Liver (tissue), 9 donors: Measurements from ENCODE around the gene RYR2. TPM values are rescaled to one million over a fixed set of nuclear protein-coding genes. Genes with fewer than 3 reads are reported as not detected.

ENCODE experiments used
- DNase-seq: peaks from one replicate; pipeline ENCODE4 v3.0.0-alpha.2; 2017; ENCODE audit warnings: low spot score
- H3K27ac ChIP-seq, 2 donors: one replicate each; pipeline ENCODE4 v1.7.0; 2013; ENCODE audit warnings: inconsistent platforms in 2 of 2, low read length in 2 of 2, control low read depth in 1 of 2, low read depth in 1 of 2, mild to moderate bottlenecking in 1 of 2
- H3K27me3 ChIP-seq, 4 donors: one replicate each; pipeline versions ENCODE4 v1.6.1 to v1.7.0; 2013; ENCODE audit warnings: low read length in 3 of 4, inconsistent platforms in 1 of 4, mild to moderate bottlenecking in 1 of 4, moderate library complexity in 1 of 4; ENCODE audit not compliant: control insufficient read depth in 4 of 4, insufficient read depth in 4 of 4
- H3K36me3 ChIP-seq, 4 donors: one replicate each; pipeline versions ENCODE4 v1.6.1 to v1.7.0; 2013; ENCODE audit warnings: low read length in 3 of 4, mild to moderate bottlenecking in 3 of 4, low read depth in 1 of 4, moderate library complexity in 1 of 4; ENCODE audit not compliant: control insufficient read depth in 4 of 4, insufficient read depth in 3 of 4
- H3K4me1 ChIP-seq, 4 donors: one replicate each; pipeline versions ENCODE4 v1.6.1 to v1.7.0; 2013; ENCODE audit warnings: low read length in 3 of 4, mild to moderate bottlenecking in 3 of 4, moderate library complexity in 1 of 4; ENCODE audit not compliant: control insufficient read depth in 4 of 4, insufficient read depth in 4 of 4
- H3K4me3 ChIP-seq, 3 donors: one replicate each; pipeline versions ENCODE4 v1.6.1 to v1.7.0; 2013; ENCODE audit warnings: low read length in 3 of 3, control low read depth in 1 of 3, low read depth in 1 of 3, mild to moderate bottlenecking in 1 of 3
- H3K9ac ChIP-seq, 2 donors: one replicate each; pipeline ENCODE4 v1.7.0; 2013; ENCODE audit warnings: low read length in 2 of 2, mild to moderate bottlenecking in 2 of 2, moderate library complexity in 2 of 2, control low read depth in 1 of 2, low read depth in 1 of 2
- H3K9me3 ChIP-seq, 4 donors: one replicate each; pipeline versions ENCODE4 v1.6.1 to v1.7.0; 2013; ENCODE audit warnings: low read length in 3 of 4; ENCODE audit not compliant: control insufficient read depth in 4 of 4
- ATF3 ChIP-seq: IDR thresholded peaks from 2 replicates; pipeline ENCODE4 v1.6.1; 2016; ENCODE audit warnings: antibody characterized with exemption
- EGR1 ChIP-seq, 2 donors: IDR thresholded peaks; 2 replicates each; pipeline ENCODE4 v1.6.1; 2016 to 2018; ENCODE audit warnings: antibody characterized with exemption in 2 of 2, low read depth in 2 of 2
- FOXA1 ChIP-seq: IDR thresholded peaks from 2 replicates; pipeline ENCODE4 v1.6.1; 2016; ENCODE audit warnings: antibody characterized with exemption
- FOXA2 ChIP-seq: IDR thresholded peaks from 2 replicates; pipeline ENCODE4 v1.6.1; 2016; ENCODE audit warnings: antibody characterized with exemption
- HNF4A ChIP-seq, 2 donors: conservative IDR thresholded peaks; 2 replicates each; pipeline ENCODE4 v1.6.1; 2016; ENCODE audit warnings: antibody characterized with exemption in 2 of 2, mild to moderate bottlenecking in 2 of 2
- JUND ChIP-seq, 2 donors: IDR thresholded peaks; 2 replicates each; pipeline ENCODE4 v1.6.1; 2016; ENCODE audit warnings: antibody characterized with exemption in 2 of 2
- MAX ChIP-seq: IDR thresholded peaks from 2 replicates; pipeline ENCODE4 v1.6.1; 2016; ENCODE audit warnings: antibody characterized with exemption
- NR2F2 ChIP-seq: IDR thresholded peaks from 2 replicates; pipeline ENCODE4 v1.6.1; 2016; ENCODE audit warnings: antibody characterized with exemption
- RAD21 ChIP-seq, 2 donors: IDR thresholded peaks; 2 replicates each; pipeline ENCODE4 v1.6.1; 2016; ENCODE audit warnings: antibody characterized with exemption in 2 of 2, mild to moderate bottlenecking in 2 of 2
- REST ChIP-seq: IDR thresholded peaks from 2 replicates; pipeline ENCODE4 v1.6.1; 2016; ENCODE audit warnings: antibody characterized with exemption, mild to moderate bottlenecking
- RXRA ChIP-seq, 2 donors: IDR thresholded peaks; 2 replicates each; pipeline ENCODE4 v1.6.1; 2017 to 2018; ENCODE audit warnings: antibody characterized with exemption in 2 of 2, mild to moderate bottlenecking in 1 of 2
- SP1 ChIP-seq: IDR thresholded peaks from 2 replicates; pipeline ENCODE4 v1.6.1; 2018; ENCODE audit warnings: antibody characterized with exemption, mild to moderate bottlenecking
- TAF1 ChIP-seq: conservative IDR thresholded peaks from 2 replicates; pipeline ENCODE4 v1.6.1; 2016; ENCODE audit warnings: antibody characterized with exemption, mild to moderate bottlenecking
- YY1 ChIP-seq: IDR thresholded peaks from 2 replicates; pipeline ENCODE4 v1.6.1; 2016; ENCODE audit warnings: antibody characterized with exemption, mild to moderate bottlenecking
- ZBTB33 ChIP-seq: IDR thresholded peaks from 2 replicates; pipeline ENCODE4 v1.6.1; 2016; ENCODE audit warnings: antibody characterized with exemption
- WGBS: extraction: QIAGEN DNeasy Blood & Tissue Kit; methylation state at CpG from one replicate; pipeline ENCODE4 v1.1.7; 2013; 5-methylcytosine and 5-hydroxymethylcytosine counted together
- polyA plus RNA-seq, 2 donors: library from polyadenylated mRNA; stranded (reverse) in 1 of 2; unstranded in 1 of 2; fragments of 200-250 nt in 1 of 2; fragments of >200 nt in 1 of 2; fragmentation: Nextera tagmentation in 1 of 2; extraction: Ambion mirVana in 1 of 2; gene quantifications; one replicate each; pipeline versions ENCODE4 v1.2.1 to v1.2.3, GENCODE V29; 2013 to 2015
- total RNA-seq, 2 donors: library from RNA; depleted of rRNA; stranded (reverse); fragments of >200 nt; gene quantifications; one replicate each; pipeline ENCODE4 v1.2.3, GENCODE V29; 2014
- donor health status: healthy.
- donor health status: healthy.
- donor health status: healthy.
- donor health status: healthy.
- donor health status: healthy.

Gene RYR2
- total and polyA plus RNA-seq, 4 donors, result 0.06 to 0.75 (median 0.31) TPM

- no peaks in the 10 kb centered on the region for H3K27me3 ChIP-seq
- WGBS, result 53% methylated on average over 2 of the region's 2 CpGs
- no peaks in the 10 kb centered on the region for H3K4me1 ChIP-seq
- no peak overlapping the region for H3K9ac ChIP-seq
- H3K4me3 ChIP-seq, result no peak overlapping the region
- DNase-seq, result no peak
- H3K36me3 ChIP-seq, result no peaks in the 10 kb centered on the region
- TF ChIP-seq JUND (IDR thresholded peaks at IDR 0.05), result no peak
- TF ChIP-seq ATF3, result no peak
- no peak for TF ChIP-seq FOXA2
- TF ChIP-seq ZBTB33, result no peak
- TF ChIP-seq YY1, result no peak
- TF ChIP-seq EGR1 (IDR thresholded peaks at IDR 0.05; ENCODE audit: low read depth in 2 of 2), result no peak
- H3K27ac ChIP-seq, result no peak overlapping the region
- H3K9me3 ChIP-seq, result no peaks in the 10 kb centered on the region
These were observed 599.0 kb downstream of the RYR2 start for GRCh38 chr1:237640966-237641365.

GRCh38 chr1:237650809-237651208, 608.8 kb downstream of the RYR2 start:
- Histone ChIP-seq H3K9me3 (no peaks in the 10 kb centered on the region), H3K27ac (no peak overlapping the region), H3K36me3 (no peaks in the 10 kb centered on the region), H3K4me1 (no peaks in the 10 kb centered on the region), H3K9ac (no peak overlapping the region), H3K4me3 (no peak overlapping the region), H3K27me3 (peaks cover 0 to 3% (median 0%) of the 10 kb centered on the region in 4 donors)
- TF ChIP-seq HNF4A (conservative IDR thresholded peaks at IDR 0.05), result no peak
- TF ChIP-seq FOXA2, result no peak
- no peak for TF ChIP-seq ZBTB33
- TF ChIP-seq FOXA1, result no peak
- TF ChIP-seq RXRA (IDR thresholded peaks at IDR 0.05), result no peak
- TF ChIP-seq TAF1, result no peak
- TF ChIP-seq MAX, result no peak
- TF ChIP-seq EGR1 (IDR thresholded peaks at IDR 0.05; ENCODE audit: low read depth in 2 of 2), result no peak
- TF ChIP-seq RAD21 (IDR thresholded peaks at IDR 0.05), result no peak
- no peak for TF ChIP-seq NR2F2
- no peak for TF ChIP-seq JUND (IDR thresholded peaks at IDR 0.05)
- no peak for TF ChIP-seq SP1
- DNase-seq, result no peak

- H3K36me3 ChIP-seq, result no peaks in the 10 kb centered on the region
- no peaks in the 10 kb centered on the region for H3K9me3 ChIP-seq
- no peaks in the 10 kb centered on the region for H3K27me3 ChIP-seq
- 60% methylated on average over 2 of the region's 2 CpGs for WGBS
- H3K9ac ChIP-seq, result no peak overlapping the region
- no peaks in the 10 kb centered on the region for H3K4me1 ChIP-seq
- no peak overlapping the region for H3K27ac ChIP-seq
- no peak for TF ChIP-seq JUND (IDR thresholded peaks at IDR 0.05)
- no peak for TF ChIP-seq ZBTB33
- TF ChIP-seq FOXA2, result no peak
- no peak for TF ChIP-seq RAD21 (IDR thresholded peaks at IDR 0.05)
- TF ChIP-seq NR2F2, result no peak
- no peak for TF ChIP-seq SP1
- TF ChIP-seq TAF1, result no peak
- no peak for TF ChIP-seq REST
- no peak for DNase-seq
- no peak overlapping the region for H3K4me3 ChIP-seq
These were observed 613.8 kb downstream of the RYR2 start for GRCh38 chr1:237655778-237656177.
